Naive B cell (primary cell): Measurements from ENCODE around the gene CNTLN. TPM values are rescaled to one million over a fixed set of nuclear protein-coding genes. Genes with fewer than 3 reads are reported as not detected.
"Not testable (repeated sequence)": the region's sequence is repeated elsewhere in the genome, so short reads cannot be mapped to it uniquely, and the experiment has no call there.

ENCODE experiments used
- ATAC-seq, 2 donors: fragments of 150-1000 bp; cut with Tn5 transposase; 2 replicates each; pipeline ENCODE4 v1.10.0; 2021; ENCODE audit warnings: low read depth in 2 of 2, mild to moderate bottlenecking in 2 of 2, moderate library complexity in 2 of 2
- DNase-seq: peaks from one replicate; pipeline ENCODE4 v3.0.0; 2022
- H3K27ac Mint-ChIP-seq, 6 donors: one replicate each; pipeline ENCODE4 v1.8.0; 2020 to 2022; ENCODE audit warnings: mild to moderate bottlenecking in 6 of 6, mixed read lengths in 6 of 6, moderate library complexity in 5 of 6, inconsistent platforms in 2 of 6
- H3K27me3 Mint-ChIP-seq, 3 donors: one replicate each; pipeline ENCODE4 v1.8.0; 2021 to 2022; ENCODE audit warnings: mixed read lengths in 3 of 3, mild to moderate bottlenecking in 1 of 3
- H3K36me3 Mint-ChIP-seq, 2 donors: one replicate each; pipeline ENCODE4 v1.8.0; 2020 to 2022; ENCODE audit warnings: mixed read lengths in 2 of 2, inconsistent platforms in 1 of 2, mild to moderate bottlenecking in 1 of 2
- H3K4me1 Mint-ChIP-seq, 3 donors: one replicate each; pipeline ENCODE4 v1.8.0; 2020 to 2022; ENCODE audit warnings: mixed read lengths in 3 of 3, inconsistent platforms in 1 of 3, mild to moderate bottlenecking in 1 of 3, moderate library complexity in 1 of 3
- H3K4me3 Mint-ChIP-seq, 8 donors: one replicate each; pipeline ENCODE4 v1.8.0; 2020 to 2022; ENCODE audit warnings: mild to moderate bottlenecking in 8 of 8, mixed read lengths in 8 of 8, moderate library complexity in 8 of 8, inconsistent platforms in 2 of 8
- H3K9me3 Mint-ChIP-seq, 7 donors: one replicate each; pipeline ENCODE4 v1.8.0; 2020 to 2022; ENCODE audit warnings: mixed read lengths in 7 of 7, mild to moderate bottlenecking in 5 of 7, inconsistent platforms in 2 of 7, moderate library complexity in 1 of 7
- polyA plus RNA-seq, 6 donors: library from polyadenylated mRNA; unstranded; fragments of 300-500 nt; fragmentation: Illumina TruSeq; gene quantifications; one replicate each; pipeline ENCODE4 v1.2.3, GENCODE V29; 2021; ENCODE audit warnings: low read depth in 6 of 6

The CNTLN gene
- polyA plus RNA-seq, 6 donors from 2014 or later = 0.07 TPM; not detected in 5

DNA sequence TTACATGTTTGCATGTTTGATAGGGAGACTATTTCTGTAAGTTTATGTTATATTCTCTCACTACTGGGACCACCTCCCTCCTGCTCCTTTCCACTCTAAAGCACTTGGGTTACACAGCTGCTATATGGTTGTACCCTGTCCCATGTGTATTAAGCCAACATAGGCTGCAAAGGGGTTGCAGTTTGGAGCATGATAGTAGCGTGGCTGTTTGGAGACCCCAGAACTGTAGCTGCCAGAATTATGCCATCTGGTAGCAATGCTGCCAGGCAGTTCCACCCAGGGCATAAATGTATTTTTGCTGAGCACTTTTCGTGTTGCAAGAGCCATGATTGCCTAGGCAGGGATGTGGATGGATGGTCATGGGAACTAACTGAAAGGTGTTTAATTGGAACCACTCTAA is 81.8 kb downstream of the CNTLN start:
- Mint-ChIP-seq H3K9me3 (peaks cover 0 to 18% (median 6%) of the 10 kb centered on the region in 7 donors), H3K27me3 (no peaks in the 10 kb centered on the region), H3K27ac (no peak overlapping the region), H3K36me3 (no peaks in the 10 kb centered on the region), H3K4me1 (no peaks in the 10 kb centered on the region), H3K4me3 (no peak overlapping the region)
- no peak for DNase-seq
- ATAC-seq = no peak

DNA sequence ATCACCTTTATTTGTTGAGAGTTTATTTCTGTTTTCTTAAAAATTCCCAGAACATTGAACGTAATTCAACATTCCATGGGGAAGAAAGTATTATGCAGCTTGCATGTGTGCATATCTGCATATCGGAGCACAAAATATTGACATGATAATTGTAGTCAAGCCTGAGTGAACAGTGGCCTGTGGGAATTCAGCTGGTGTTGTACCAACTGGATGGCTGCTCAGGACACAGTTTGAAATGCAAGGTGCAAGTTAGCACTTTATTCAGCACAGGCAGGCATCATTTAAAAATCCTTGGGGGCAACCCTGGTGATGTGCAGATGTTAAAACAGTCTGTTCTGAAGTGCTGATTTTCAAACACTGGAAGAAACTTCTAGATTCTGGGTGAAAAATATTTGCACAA is 82.4 kb downstream of the CNTLN start:
- ATAC-seq (no peak), DNase-seq (no peak)
- Mint-ChIP-seq H3K9me3 (peaks cover 0 to 12% (median 6%) of the 10 kb centered on the region in 7 donors), H3K4me3 (no peak overlapping the region), H3K36me3 (no peaks in the 10 kb centered on the region), H3K4me1 (no peaks in the 10 kb centered on the region), H3K27ac (no peak overlapping the region), H3K27me3 (no peaks in the 10 kb centered on the region)

DNA sequence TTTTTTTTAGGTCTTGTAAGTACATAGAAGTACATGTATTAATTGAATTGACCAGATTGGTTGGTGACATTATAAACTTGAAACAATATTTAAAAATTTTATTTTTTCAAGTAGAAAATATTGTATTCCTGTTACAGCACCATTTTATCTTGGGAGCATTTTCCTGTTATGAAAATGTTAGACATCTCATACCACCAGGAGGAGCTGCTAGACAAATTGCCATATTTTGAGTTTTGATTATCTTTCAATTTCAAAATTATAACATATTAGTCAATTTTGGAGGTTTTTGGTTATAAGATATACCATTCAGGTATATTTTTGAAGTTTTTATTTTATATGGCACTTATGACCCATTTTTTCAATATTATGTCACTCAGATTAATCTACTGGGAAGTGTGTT is 84.4 kb downstream of the CNTLN start:
- H3K4me1 Mint-ChIP-seq = no peaks in the 10 kb centered on the region
- ATAC-seq (no peak), DNase-seq (no peak)
- H3K36me3 Mint-ChIP-seq = no peaks in the 10 kb centered on the region
- no peak overlapping the region for H3K27ac Mint-ChIP-seq
- H3K27me3 Mint-ChIP-seq = no peaks in the 10 kb centered on the region
- H3K4me3 Mint-ChIP-seq = no peak overlapping the region
- H3K9me3 Mint-ChIP-seq = peaks cover 0 to 5% (median 0%) of the 10 kb centered on the region in 7 donors

DNA sequence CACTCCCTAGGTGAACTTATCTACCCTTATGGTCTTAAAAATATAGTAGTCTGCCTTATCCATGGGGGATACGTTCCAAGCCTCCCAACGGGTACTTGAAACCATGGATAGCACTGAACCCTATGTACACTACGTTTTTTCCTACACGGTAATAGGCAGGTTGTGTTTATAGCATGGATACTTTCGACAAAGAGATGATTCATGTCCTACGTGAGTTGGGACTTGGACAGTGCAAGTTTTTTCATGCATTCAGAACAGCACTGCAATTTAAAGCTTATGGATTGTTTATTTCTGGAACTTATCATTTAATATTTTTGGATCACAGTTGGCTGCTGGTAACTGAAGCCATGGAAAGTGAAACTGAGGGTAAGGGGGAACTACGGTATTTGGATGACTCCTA is 88.1 kb downstream of the CNTLN start:
- Mint-ChIP-seq H3K36me3 (no peaks in the 10 kb centered on the region), H3K9me3 (no peaks in the 10 kb centered on the region), H3K27me3 (no peaks in the 10 kb centered on the region), H3K4me1 (no peaks in the 10 kb centered on the region), H3K4me3 (no peak overlapping the region), H3K27ac (no peak overlapping the region)
- DNase-seq = no peak
- ATAC-seq = no peak

DNA sequence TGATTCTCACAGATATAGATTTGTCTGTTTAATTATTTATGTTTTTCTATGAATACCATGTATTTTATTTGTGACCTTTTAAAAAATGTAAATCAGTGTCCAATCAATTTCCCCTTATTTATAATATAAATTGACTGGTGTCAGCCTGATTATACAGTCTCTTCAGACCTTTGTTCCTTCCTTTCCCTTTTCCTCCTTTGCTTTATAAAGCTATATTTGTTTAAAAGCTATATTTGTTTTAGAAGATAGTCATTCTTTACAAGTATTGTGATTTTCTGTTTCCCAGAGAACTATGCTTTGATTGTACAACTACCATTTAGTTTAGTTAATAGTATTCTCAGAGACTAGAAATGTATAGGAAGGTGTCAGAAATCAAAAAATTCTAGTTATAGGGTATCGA is 90.6 kb downstream of the CNTLN start:
- H3K27me3 Mint-ChIP-seq = no peaks in the 10 kb centered on the region
- H3K4me1 Mint-ChIP-seq = no peaks in the 10 kb centered on the region
- H3K36me3 Mint-ChIP-seq = no peaks in the 10 kb centered on the region
- ATAC-seq (no peak), DNase-seq (no peak)
- no peak overlapping the region for H3K27ac Mint-ChIP-seq
- H3K4me3 Mint-ChIP-seq = no peak overlapping the region
- H3K9me3 Mint-ChIP-seq = no peaks in the 10 kb centered on the region

DNA sequence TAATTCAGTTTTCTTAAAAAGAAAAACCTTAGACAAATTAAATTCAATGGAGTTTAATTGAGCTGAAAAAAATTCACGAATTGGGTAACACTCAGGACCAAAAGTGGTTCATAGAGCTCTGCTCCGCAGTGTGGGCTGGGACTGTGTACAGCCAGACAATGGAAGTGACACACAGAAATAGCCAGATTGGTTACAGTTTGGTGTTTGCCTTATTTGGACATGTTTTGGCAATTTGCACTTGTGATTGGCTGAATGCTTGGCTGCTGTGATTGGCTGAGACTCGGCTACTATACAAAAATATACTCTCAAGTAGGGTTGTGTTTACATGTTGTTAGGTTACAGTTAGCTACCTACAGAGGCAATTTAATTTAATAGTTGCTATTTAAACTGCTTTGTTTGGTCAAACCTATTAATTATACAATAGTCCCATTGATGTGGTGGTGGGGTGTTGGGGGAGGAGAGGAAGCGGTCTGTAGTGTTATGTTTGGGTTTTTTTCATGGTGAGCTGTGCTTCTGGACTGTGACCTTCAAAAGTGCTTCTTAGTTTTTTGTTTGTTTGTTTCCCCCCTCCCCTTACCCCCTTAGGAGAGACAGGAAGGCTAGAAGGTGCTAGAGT is 95.2 kb downstream of the CNTLN start:
- no peaks in the 10 kb centered on the region for H3K9me3 Mint-ChIP-seq
- ATAC-seq (no peak), DNase-seq (no peak)
- H3K4me1 Mint-ChIP-seq = no peaks in the 10 kb centered on the region
- no peak overlapping the region for H3K27ac Mint-ChIP-seq
- no peak overlapping the region for H3K4me3 Mint-ChIP-seq
- no peaks in the 10 kb centered on the region for H3K27me3 Mint-ChIP-seq
- H3K36me3 Mint-ChIP-seq = no peaks in the 10 kb centered on the region

DNA sequence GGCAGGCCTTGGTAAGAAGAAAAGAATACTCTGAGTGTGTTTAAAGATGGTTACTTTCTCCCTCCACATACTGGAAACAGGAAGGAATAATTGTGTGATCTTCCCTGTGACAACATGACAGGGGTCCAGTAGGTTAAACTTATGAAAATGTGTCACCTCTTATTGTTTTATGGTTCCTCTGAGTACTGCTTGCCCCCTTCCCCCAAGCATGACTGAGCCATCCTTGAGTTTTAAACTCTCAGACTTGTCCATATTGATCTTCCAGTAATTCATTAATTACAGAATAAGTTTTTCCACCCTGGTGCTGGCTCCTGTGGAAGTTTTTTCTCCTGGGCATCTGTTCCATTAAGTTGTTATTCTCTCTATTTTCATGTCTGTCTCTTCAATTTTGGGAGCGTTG is 95.8 kb downstream of the CNTLN start:
- H3K27ac Mint-ChIP-seq = no peak overlapping the region
- H3K4me1 Mint-ChIP-seq = no peaks in the 10 kb centered on the region
- ATAC-seq (no peak), DNase-seq (no peak)
- no peaks in the 10 kb centered on the region for H3K9me3 Mint-ChIP-seq
- H3K27me3 Mint-ChIP-seq = no peaks in the 10 kb centered on the region
- no peaks in the 10 kb centered on the region for H3K36me3 Mint-ChIP-seq
- no peak overlapping the region for H3K4me3 Mint-ChIP-seq

DNA sequence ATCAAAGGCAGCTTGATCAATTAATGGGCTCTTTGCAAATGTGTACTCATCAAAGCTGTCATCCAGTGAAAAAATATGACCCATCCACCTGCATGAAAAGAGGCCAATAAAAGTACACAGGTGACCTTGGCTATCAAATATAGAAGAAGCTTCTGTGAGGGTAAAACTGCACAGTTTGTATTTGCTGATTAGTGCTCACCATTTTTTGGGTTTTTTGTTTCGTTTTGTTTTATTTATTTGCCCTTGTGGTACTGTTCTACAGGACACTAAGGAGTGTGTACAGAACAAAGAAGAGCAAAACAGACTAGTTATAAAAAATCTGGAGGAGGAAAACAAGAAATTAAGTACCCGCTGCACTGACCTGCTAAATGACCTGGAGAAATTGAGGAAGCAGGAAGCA is 101.3 kb downstream of the CNTLN start:
- H3K4me3 Mint-ChIP-seq = no peak overlapping the region
- peaks cover 0 to 10% (median 3%) of the 10 kb centered on the region in 3 donors for H3K4me1 Mint-ChIP-seq
- H3K36me3 Mint-ChIP-seq = no peaks in the 10 kb centered on the region
- ATAC-seq (no peak), DNase-seq (no peak)
- no peaks in the 10 kb centered on the region for H3K27me3 Mint-ChIP-seq
- peaks cover 0 to 2% (median 0%) of the 10 kb centered on the region in 7 donors for H3K9me3 Mint-ChIP-seq
- H3K27ac Mint-ChIP-seq = no peak overlapping the region

DNA sequence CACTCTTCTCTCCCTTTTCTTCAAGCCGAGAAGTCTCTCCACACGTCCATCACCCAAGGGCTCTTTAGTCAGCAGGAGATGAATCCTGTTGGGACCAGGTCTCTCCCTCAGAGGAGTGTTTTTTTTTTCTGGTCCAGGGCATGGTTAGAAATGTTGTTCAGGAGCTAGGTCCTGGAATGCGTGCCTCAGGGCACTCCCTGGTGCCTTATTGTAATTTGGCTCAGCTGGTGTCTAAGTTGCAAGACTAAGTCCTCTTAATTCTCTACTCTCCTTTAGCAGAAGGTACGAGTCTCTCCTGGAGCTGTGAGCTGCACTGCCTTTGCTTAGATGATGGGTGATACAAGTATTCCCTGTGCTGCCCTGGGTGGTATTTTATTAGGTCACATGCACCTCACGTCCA is 111.9 kb downstream of the CNTLN start:
- Mint-ChIP-seq H3K27me3 (no peaks in the 10 kb centered on the region), H3K4me1 (no peaks in the 10 kb centered on the region), H3K9me3 (peaks cover 6 to 35% (median 23%) of the 10 kb centered on the region in 7 donors)

DNA sequence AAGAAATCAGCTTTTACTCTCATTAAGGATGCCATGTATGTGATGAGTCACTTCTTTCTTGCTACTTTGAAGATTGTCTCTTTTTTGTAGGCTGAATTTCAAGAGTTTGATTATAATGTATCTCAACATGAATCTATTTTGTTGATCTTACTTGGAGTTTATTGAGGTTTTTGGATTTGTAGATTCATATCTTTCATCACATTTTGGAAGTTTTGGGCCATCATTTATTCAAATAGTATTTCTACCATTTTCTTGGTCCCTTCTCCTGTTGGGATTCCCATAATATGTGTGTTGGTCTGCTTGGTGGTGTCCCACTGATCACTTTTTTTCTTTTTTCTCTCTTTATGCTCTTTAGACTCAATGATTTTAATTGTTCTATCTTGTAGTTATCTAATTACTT is 116.3 kb downstream of the CNTLN start:
- ATAC-seq = no peak
- H3K36me3 Mint-ChIP-seq = peaks cover 4 to 12% of the 10 kb centered on the region in 2 donors
- no peak overlapping the region for H3K4me3 Mint-ChIP-seq
- no peaks in the 10 kb centered on the region for H3K4me1 Mint-ChIP-seq
- no peak for DNase-seq
- no peaks in the 10 kb centered on the region for H3K27me3 Mint-ChIP-seq
- H3K27ac Mint-ChIP-seq = no peak overlapping the region
- H3K9me3 Mint-ChIP-seq = peaks cover 6 to 56% (median 31%) of the 10 kb centered on the region in 7 donors

More for the DNA sequence above, 111.9 kb downstream of the CNTLN start:
- Mint-ChIP-seq H3K27ac (no peak overlapping the region), H3K36me3 (peaks cover 0 to 9% of the 10 kb centered on the region in 2 donors), H3K4me3 (no peak overlapping the region)
- ATAC-seq (no peak), DNase-seq (no peak)

DNA sequence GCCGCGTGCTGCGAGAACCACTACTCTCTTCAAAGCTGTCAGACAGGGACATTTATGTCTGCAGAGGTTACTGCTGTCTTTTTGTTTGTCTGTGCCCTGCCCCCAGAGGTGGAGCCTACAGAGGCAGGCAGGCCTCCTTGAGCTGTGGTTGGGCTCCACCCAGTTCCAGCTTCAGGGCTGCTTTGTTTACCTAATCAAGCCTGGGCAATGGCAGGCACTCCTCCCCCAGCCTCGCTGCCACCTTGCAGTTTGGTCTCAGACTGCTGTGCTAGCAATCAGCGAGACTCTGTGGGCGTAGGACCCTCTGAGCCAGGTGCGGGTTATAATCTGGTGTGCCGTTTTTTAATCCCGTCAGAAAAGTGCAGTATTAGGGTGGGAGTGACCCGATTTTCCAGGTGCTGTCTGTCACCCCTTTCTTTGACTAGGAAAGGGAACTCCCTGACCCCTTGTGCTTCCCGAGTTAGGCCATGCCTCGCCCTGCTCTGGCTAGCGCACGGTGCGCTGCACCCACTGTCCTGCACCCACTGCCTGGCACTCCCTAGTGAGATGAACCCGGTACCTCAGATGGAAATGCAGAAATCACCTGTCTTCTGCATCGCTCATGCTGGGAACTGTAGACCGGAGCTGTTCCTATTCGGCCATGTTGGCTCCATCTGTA is 133.8 kb downstream of the CNTLN start:
- H3K27ac Mint-ChIP-seq, H3K4me1 Mint-ChIP-seq, DNase-seq, H3K27me3 Mint-ChIP-seq, ATAC-seq, H3K36me3 Mint-ChIP-seq, H3K4me3 Mint-ChIP-seq: not testable (repeated sequence)
- peaks cover 0 to 14% (median 10%) of the 10 kb centered on the region in 7 donors for H3K9me3 Mint-ChIP-seq

DNA sequence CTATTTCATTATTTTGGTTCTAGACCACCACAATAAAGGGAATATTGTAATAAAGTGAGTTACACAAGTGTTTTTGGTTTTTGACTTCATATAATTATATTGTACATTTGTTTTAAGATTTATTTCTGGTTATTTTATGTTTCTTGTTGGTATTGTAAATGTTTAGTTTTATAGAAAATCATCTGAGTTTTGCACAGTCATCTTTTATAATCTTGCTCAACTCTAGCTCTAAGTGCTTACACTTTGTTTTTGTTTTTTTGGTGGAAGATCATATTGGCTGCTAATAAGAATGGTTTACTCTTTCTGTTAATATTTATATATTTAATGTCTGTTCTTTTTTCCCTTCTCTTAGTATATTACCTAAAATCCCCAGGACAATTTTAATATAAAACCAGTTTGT is 135.0 kb downstream of the CNTLN start:
- H3K27me3 Mint-ChIP-seq = no peaks in the 10 kb centered on the region
- H3K4me1 Mint-ChIP-seq = no peaks in the 10 kb centered on the region
- ATAC-seq = no peak

DNA sequence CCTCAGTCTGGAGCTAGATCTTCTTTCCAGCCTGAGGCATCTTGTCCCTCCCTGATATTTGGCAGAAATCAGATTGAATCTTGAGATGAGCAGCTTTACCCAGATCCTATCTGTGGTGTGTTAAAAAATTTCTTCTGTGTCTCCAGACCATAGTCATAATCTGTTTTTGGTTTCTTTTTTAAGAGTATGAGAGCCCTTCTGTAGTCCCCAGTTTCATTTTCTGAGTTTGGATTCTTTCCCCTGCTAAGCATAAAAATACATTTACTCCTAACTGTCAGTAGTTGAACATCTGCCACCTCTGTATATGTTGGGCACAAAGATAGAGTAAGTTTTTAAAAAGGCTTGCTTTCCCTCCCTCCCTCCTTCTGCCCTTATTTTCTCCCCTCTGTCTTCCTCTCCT is 137.7 kb downstream of the CNTLN start:
- Mint-ChIP-seq H3K27me3 (no peaks in the 10 kb centered on the region), H3K4me3 (no peak overlapping the region), H3K36me3 (no peaks in the 10 kb centered on the region), H3K27ac (no peak overlapping the region), H3K4me1 (no peaks in the 10 kb centered on the region), H3K9me3 (peaks cover 0 to 5% (median 0%) of the 10 kb centered on the region in 7 donors)
- DNase-seq (no peak), ATAC-seq (no peak)

More for the DNA sequence above, 135.0 kb downstream of the CNTLN start:
- no peak overlapping the region for H3K27ac Mint-ChIP-seq
- H3K36me3 Mint-ChIP-seq = no peaks in the 10 kb centered on the region
- DNase-seq = no peak
- no peak overlapping the region for H3K4me3 Mint-ChIP-seq
- H3K9me3 Mint-ChIP-seq = peaks cover 0 to 12% (median 10%) of the 10 kb centered on the region in 7 donors

DNA sequence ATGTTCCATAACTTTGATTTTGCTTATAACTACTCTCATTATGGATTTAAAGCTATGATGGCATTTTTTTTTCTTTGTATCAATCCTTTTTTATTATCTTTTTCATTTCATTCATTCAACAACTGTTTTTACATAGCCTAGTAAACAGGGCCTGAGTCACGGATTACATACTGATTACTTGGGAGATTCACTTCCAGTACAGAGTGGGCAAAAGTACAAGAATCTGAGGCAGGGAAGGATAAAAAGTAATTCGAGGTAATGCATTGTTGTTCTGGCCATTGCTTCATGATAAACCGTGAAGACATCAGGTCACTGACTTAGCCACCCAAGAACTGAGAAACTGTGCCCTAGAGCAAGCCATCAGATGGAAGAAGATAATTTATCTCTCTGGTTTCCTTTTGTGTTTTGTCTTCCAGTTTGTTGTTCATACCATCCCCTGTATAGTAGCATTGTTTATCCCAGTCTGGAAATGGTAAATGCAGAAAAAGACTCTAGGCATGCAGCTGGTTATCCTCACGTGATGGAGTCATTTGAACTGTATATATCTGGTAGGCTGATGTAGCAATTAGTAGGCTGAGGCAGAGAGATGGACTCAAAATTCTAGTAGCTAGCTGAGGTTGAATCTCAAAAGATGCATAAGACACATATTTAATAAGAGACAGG is 145.6 kb downstream of the CNTLN start:
- no peaks in the 10 kb centered on the region for H3K27me3 Mint-ChIP-seq
- no peaks in the 10 kb centered on the region for H3K36me3 Mint-ChIP-seq
- H3K4me3 Mint-ChIP-seq = no peak overlapping the region
- ATAC-seq (no peak), DNase-seq (no peak)
- no peak overlapping the region for H3K27ac Mint-ChIP-seq
- peaks cover 0 to 6% (median 2%) of the 10 kb centered on the region in 7 donors for H3K9me3 Mint-ChIP-seq
- H3K4me1 Mint-ChIP-seq = no peaks in the 10 kb centered on the region
